HepG2 (cell line): ENCODE measurements around the gene PRR19. TPM values are rescaled to one million over a fixed set of nuclear protein-coding genes. Genes with fewer than 3 reads are reported as not detected.

Experiments used
- IKZF4 ChIP-seq: sonication (generic); formaldehyde crosslinking; IDR thresholded peaks from 2 replicates; pipeline ENCODE4 v1.5.1; 2020; ENCODE audit warnings: borderline replicate concordance, mild to moderate bottlenecking, low read depth, missing genetic modification reagents; ENCODE audit errors: not compliant biosample characterization
- KAT2B ChIP-seq: fragments of 150-350 bp; IDR thresholded peaks from 2 replicates; pipeline ENCODE4 v1.6.1; 2014; ENCODE audit warnings: low read depth, low read length, borderline replicate concordance
- KLF9 ChIP-seq: IDR thresholded peaks from 2 replicates; pipeline ENCODE4 v1.6.1; 2016; ENCODE audit warnings: low read depth
- SMYD3 ChIP-seq: sonication (generic); formaldehyde crosslinking; IDR thresholded peaks from 2 replicates; pipeline ENCODE4 v1.8.1; 2023; ENCODE audit warnings: mild to moderate bottlenecking, missing genetic modification reagents
- SNAI1 ChIP-seq: sonication (generic); formaldehyde crosslinking; IDR thresholded peaks from 2 replicates; pipeline ENCODE4 v1.5.0; 2020; ENCODE audit warnings: mild to moderate bottlenecking, missing genetic modification reagents, borderline replicate concordance
- SRF ChIP-seq: IDR thresholded peaks from 2 replicates; pipeline ENCODE4 v1.6.1; 2011; ENCODE audit warnings: mild to moderate bottlenecking, low read depth, low read length, moderate library complexity
- WIZ ChIP-seq: sonication (generic); formaldehyde crosslinking; IDR thresholded peaks from 2 replicates; pipeline ENCODE4 v1.5.1; 2020; ENCODE audit warnings: mild to moderate bottlenecking, missing genetic modification reagents
- ZNF335 ChIP-seq: sonication (generic); formaldehyde crosslinking; IDR thresholded peaks from 2 replicates; pipeline ENCODE4 v1.4.0; 2020; ENCODE audit warnings: missing genetic modification reagents
- ZNF546 ChIP-seq: sonication (generic); formaldehyde crosslinking; conservative IDR thresholded peaks from 2 replicates; pipeline ENCODE4 v1.8.1; 2023; ENCODE audit warnings: mild to moderate bottlenecking, missing genetic modification reagents
- ZNF605 ChIP-seq: sonication (generic); formaldehyde crosslinking; IDR thresholded peaks from 2 replicates; pipeline ENCODE4 v1.8.0; 2022; ENCODE audit warnings: mild to moderate bottlenecking, missing genetic modification reagents
- ZNF615 ChIP-seq: sonication (generic); formaldehyde crosslinking; IDR thresholded peaks from 2 replicates; pipeline ENCODE4 v1.5.0; 2020; ENCODE audit warnings: mild to moderate bottlenecking, missing genetic modification reagents, borderline replicate concordance
- ZNF773 ChIP-seq: sonication (generic); formaldehyde crosslinking; IDR thresholded peaks from 2 replicates; pipeline ENCODE4 v1.4.0; 2020; ENCODE audit warnings: missing genetic modification reagents, borderline replicate concordance
- ZSCAN20 ChIP-seq: sonication (generic); formaldehyde crosslinking; IDR thresholded peaks from 2 replicates; pipeline ENCODE4 v1.4.0; 2020; ENCODE audit warnings: missing genetic modification reagents, mild to moderate bottlenecking, borderline replicate concordance
- polyA plus RNA-seq, 8 experiments: library from polyadenylated mRNA; depleted of rRNA in 3 of 8; stranded (reverse) in 7 of 8; unstranded in 1 of 8; fragments of >200 nt; fragmentation: Illumina TruSeq in 4 of 8; extraction: Trizol in 4 of 8; gene quantifications; 2 replicates each; pipeline versions ENCODE4 v1.2.1 to v1.2.3, GENCODE V29; 2011 to 2016; ENCODE audit warnings: low read depth in 4 of 8, missing spikeins in 1 of 8, mixed read lengths in 1 of 8; ENCODE audit not compliant: insufficient read depth in 1 of 8
- total RNA-seq, 5 experiments: library from RNA; depleted of rRNA; stranded (reverse); fragments of >200 nt; fragmentation: Illumina TruSeq; extraction: Trizol; gene quantifications; 2 replicates each; pipeline ENCODE4 v1.2.3, GENCODE V29; 2016; ENCODE audit warnings: low read depth in 1 of 5
- TF ChIP-seq, protein P1 (sequence below): sonication (generic); formaldehyde crosslinking; IDR thresholded peaks from 2 replicates; pipeline ENCODE4 v1.5.0; 2020; ENCODE audit warnings: missing genetic modification reagents
- TF ChIP-seq, protein P2 (sequence below): sonication (generic); formaldehyde crosslinking; IDR thresholded peaks from 2 replicates; pipeline ENCODE4 v1.8.0; 2022; ENCODE audit warnings: missing genetic modification reagents, mild to moderate bottlenecking, borderline replicate concordance
- TF ChIP-seq, protein P3 (sequence below): sonication (generic); formaldehyde crosslinking; IDR thresholded peaks from 2 replicates; pipeline ENCODE4 v1.4.0; 2020; ENCODE audit warnings: missing genetic modification reagents
- TF ChIP-seq, protein P4 (sequence below): sonication (generic); formaldehyde crosslinking; IDR thresholded peaks from 2 replicates; pipeline ENCODE4 v1.9.0; 2021; ENCODE audit warnings: missing genetic modification reagents, mild to moderate bottlenecking, borderline replicate concordance
- TF ChIP-seq, protein P5 (sequence below): sonication (generic); formaldehyde crosslinking; IDR thresholded peaks from 2 replicates; pipeline ENCODE4 v1.4.0; 2020; ENCODE audit warnings: missing genetic modification reagents

The PRR19 gene
- total and polyA plus RNA-seq, 2 of the 13 experiments (the other 11 are each of a cell fraction or from before 2014, with no cell fraction given): 0.21 to 0.33 TPM

DNA sequence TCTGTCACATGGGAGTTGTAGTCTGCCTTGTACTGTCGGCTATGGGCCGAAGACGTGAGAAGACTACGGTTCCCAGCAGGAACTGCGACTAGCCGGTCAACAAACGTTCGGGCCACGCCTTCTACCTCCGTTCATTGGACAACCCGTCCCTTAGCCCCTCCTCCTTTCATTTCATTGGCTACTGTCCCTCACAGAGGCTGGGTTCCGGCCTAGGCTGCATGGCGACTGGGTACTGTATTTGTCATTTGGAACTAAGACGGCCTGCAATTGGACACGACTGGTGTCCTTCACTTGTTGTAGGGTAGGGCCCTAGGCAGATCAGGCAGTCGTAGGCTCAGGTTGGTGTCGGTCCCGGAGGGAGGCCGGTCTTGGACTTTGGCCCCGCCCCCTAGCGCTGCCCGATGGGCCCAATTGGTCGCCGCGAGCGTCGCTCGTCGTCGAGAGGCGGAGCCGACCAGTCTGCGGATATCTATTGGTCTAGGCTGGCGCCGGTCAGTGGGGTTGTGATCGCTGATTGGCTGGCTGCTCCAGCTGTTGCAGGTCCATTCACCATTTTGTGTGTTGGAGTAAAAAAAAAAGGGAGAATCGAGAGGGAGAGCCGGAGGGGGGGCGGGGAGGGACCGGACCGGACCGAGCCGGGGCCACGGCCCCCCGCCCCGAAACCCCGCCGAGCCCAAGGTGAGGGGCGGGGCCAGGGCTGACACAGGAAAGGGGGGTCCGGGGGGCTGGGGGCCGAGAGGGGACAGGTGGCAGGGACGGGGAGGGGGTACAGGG is 33.0 kb upstream of the PRR19 start, which contains the start of gene CIC (continued):
- TF ChIP-seq ZNF615 (no peak), KAT2B (no peak), SMYD3 (CRISPR knock-in tag) (no peak), IKZF4 (CRISPR knock-in tag) (no peak), SRF (0 out of 2 replicates have a peak, but pooled peaks have one; percentile 24), SNAI1 (no peak), KLF9 (CRISPR knock-in tag) (0 out of 2 replicates have a peak, but pooled peaks have one; percentile 21), ZNF335 (CRISPR knock-in tag) (no peak), WIZ (CRISPR knock-in tag) (no peak), ZNF773 (no peak), ZNF546 (CRISPR knock-in tag) (no peak), ZNF605 (CRISPR knock-in tag) (no peak), ZSCAN20 (CRISPR knock-in tag) (no peak)
- TF ChIP-seq, protein P1, sequence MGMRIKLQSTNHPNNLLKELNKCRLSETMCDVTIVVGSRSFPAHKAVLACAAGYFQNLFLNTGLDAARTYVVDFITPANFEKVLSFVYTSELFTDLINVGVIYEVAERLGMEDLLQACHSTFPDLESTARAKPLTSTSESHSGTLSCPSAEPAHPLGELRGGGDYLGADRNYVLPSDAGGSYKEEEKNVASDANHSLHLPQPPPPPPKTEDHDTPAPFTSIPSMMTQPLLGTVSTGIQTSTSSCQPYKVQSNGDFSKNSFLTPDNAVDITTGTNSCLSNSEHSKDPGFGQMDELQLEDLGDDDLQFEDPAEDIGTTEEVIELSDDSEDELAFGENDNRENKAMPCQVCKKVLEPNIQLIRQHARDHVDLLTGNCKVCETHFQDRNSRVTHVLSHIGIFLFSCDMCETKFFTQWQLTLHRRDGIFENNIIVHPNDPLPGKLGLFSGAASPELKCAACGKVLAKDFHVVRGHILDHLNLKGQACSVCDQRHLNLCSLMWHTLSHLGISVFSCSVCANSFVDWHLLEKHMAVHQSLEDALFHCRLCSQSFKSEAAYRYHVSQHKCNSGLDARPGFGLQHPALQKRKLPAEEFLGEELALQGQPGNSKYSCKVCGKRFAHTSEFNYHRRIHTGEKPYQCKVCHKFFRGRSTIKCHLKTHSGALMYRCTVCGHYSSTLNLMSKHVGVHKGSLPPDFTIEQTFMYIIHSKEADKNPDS (CRISPR knock-in tag): no peak
- TF ChIP-seq, protein P2, sequence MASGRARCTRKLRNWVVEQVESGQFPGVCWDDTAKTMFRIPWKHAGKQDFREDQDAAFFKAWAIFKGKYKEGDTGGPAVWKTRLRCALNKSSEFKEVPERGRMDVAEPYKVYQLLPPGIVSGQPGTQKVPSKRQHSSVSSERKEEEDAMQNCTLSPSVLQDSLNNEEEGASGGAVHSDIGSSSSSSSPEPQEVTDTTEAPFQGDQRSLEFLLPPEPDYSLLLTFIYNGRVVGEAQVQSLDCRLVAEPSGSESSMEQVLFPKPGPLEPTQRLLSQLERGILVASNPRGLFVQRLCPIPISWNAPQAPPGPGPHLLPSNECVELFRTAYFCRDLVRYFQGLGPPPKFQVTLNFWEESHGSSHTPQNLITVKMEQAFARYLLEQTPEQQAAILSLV (CRISPR knock-in tag): no peak
- TF ChIP-seq, protein P3, sequence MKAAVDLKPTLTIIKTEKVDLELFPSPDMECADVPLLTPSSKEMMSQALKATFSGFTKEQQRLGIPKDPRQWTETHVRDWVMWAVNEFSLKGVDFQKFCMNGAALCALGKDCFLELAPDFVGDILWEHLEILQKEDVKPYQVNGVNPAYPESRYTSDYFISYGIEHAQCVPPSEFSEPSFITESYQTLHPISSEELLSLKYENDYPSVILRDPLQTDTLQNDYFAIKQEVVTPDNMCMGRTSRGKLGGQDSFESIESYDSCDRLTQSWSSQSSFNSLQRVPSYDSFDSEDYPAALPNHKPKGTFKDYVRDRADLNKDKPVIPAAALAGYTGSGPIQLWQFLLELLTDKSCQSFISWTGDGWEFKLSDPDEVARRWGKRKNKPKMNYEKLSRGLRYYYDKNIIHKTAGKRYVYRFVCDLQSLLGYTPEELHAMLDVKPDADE (CRISPR knock-in tag): no peak
- TF ChIP-seq, protein P4, sequence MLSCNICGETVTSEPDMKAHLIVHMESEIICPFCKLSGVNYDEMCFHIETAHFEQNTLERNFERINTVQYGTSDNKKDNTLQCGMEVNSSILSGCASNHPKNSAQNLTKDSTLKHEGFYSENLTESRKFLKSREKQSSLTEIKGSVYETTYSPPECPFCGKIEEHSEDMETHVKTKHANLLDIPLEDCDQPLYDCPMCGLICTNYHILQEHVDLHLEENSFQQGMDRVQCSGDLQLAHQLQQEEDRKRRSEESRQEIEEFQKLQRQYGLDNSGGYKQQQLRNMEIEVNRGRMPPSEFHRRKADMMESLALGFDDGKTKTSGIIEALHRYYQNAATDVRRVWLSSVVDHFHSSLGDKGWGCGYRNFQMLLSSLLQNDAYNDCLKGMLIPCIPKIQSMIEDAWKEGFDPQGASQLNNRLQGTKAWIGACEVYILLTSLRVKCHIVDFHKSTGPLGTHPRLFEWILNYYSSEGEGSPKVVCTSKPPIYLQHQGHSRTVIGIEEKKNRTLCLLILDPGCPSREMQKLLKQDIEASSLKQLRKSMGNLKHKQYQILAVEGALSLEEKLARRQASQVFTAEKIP (CRISPR knock-in tag): no peak
- TF ChIP-seq, protein P5, sequence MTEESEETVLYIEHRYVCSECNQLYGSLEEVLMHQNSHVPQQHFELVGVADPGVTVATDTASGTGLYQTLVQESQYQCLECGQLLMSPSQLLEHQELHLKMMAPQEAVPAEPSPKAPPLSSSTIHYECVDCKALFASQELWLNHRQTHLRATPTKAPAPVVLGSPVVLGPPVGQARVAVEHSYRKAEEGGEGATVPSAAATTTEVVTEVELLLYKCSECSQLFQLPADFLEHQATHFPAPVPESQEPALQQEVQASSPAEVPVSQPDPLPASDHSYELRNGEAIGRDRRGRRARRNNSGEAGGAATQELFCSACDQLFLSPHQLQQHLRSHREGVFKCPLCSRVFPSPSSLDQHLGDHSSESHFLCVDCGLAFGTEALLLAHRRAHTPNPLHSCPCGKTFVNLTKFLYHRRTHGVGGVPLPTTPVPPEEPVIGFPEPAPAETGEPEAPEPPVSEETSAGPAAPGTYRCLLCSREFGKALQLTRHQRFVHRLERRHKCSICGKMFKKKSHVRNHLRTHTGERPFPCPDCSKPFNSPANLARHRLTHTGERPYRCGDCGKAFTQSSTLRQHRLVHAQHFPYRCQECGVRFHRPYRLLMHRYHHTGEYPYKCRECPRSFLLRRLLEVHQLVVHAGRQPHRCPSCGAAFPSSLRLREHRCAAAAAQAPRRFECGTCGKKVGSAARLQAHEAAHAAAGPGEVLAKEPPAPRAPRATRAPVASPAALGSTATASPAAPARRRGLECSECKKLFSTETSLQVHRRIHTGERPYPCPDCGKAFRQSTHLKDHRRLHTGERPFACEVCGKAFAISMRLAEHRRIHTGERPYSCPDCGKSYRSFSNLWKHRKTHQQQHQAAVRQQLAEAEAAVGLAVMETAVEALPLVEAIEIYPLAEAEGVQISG: no peak; the same call in none of the 2 replicates
